ENCODE measurements around the gene COX20. TPM values are rescaled to one million over a fixed set of nuclear protein-coding genes. Genes with fewer than 3 reads are reported as not detected.

The COX20 gene
- polyA plus RNA-seq, 1 donor from 2014 or later: 169 TPM

DNA sequence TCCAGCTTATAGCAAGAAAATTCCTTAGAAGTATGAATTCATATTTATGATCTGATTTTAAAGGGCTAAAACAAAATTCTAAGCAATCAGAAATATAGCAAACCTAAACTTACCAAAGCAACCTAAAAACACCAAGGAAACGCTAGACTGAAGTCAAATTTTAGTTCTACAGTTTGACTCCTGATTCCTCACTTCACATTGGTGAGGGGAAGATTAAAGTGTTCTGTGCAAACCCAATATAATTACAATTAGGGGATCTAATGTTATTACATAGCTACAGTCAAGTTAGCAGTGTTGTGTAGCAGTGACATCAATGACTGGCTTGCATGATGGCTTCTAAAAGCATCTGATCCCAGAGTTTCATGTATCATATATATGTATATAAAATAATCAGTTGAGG lies 17.2 kb downstream of the COX20 start:
- Histone ChIP-seq H3K79me2 (replicated peaks; ENCODE audit: insufficient read depth, low read length) (peaks cover 41% of the 10 kb centered on the region), H3K36me3 (ENCODE audit: insufficient read depth, low read length) (peaks cover 14% of the 10 kb centered on the region), H3K9me3 (ENCODE audit: low read length) (no peaks in the 10 kb centered on the region), H3K4me2 (ENCODE audit: low read length) (no peak overlapping the region), H4K20me1 (ENCODE audit: insufficient read depth) (peaks cover 10% of the 10 kb centered on the region), H3K4me3 (ENCODE audit: low read length) (no peak overlapping the region), H3F3A (ENCODE audit: insufficient read depth, low read length, poor library complexity, severe bottlenecking) (peaks cover 13% of the 10 kb centered on the region), H3K9me2 (ENCODE audit: insufficient read depth, low read length) (no peaks in the 10 kb centered on the region), H2AFZ (ENCODE audit: low read depth, low read length) (no peak overlapping the region), H3K9ac (ENCODE audit: low read length) (no peak overlapping the region), H3K27ac (ENCODE audit: low read length) (no peak overlapping the region), H3K27me3 (ENCODE audit: insufficient read depth, low read depth, low read length) (no peaks in the 10 kb centered on the region)
- no peak for TF ChIP-seq RAD21 (conservative IDR thresholded peaks at IDR 0.05)
- TF ChIP-seq TAF1 (IDR thresholded peaks at IDR 0.05; ENCODE audit: low read depth): no peak
- TF ChIP-seq SMC3 (conservative IDR thresholded peaks at IDR 0.05; ENCODE audit: poor library complexity): no peak

DNA sequence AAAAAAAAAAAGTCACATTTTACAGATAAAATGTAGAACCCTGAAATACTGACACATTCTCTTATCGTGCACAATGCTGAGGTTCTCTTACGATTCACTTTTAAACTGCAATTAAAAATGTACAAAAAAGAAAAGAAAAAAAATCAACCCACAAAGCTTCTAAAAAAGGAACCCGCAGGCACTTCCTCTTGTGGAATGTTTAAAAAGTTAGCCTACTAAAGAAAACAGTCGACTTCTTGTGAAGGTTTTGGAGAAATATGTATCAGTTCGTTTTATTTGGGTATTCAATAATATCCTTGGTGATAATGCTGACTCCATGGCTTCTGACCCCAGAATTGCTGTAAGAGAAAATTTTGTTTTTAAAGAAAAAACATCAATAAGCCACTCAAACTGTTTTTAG lies 18.7 kb downstream of the COX20 start:
- Histone ChIP-seq H3K27ac (ENCODE audit: low read length) (no peak overlapping the region), H3K4me2 (ENCODE audit: low read length) (no peak overlapping the region), H4K20me1 (ENCODE audit: insufficient read depth) (peaks cover 16% of the 10 kb centered on the region), H3K9me3 (ENCODE audit: low read length) (no peaks in the 10 kb centered on the region), H3K4me3 (ENCODE audit: low read length) (no peak overlapping the region), H3K27me3 (ENCODE audit: insufficient read depth, low read depth, low read length) (no peaks in the 10 kb centered on the region), H3K9me2 (ENCODE audit: insufficient read depth, low read length) (no peaks in the 10 kb centered on the region), H3F3A (ENCODE audit: insufficient read depth, low read length, poor library complexity, severe bottlenecking) (peaks cover 13% of the 10 kb centered on the region), H3K9ac (ENCODE audit: low read length) (no peak overlapping the region), H2AFZ (ENCODE audit: low read depth, low read length) (no peak overlapping the region), H3K36me3 (ENCODE audit: insufficient read depth, low read length) (peaks cover 16% of the 10 kb centered on the region), H3K79me2 (replicated peaks; ENCODE audit: insufficient read depth, low read length) (peaks cover 56% of the 10 kb centered on the region)
- no peak for TF ChIP-seq RAD21 (conservative IDR thresholded peaks at IDR 0.05)
- TF ChIP-seq, protein P1, sequence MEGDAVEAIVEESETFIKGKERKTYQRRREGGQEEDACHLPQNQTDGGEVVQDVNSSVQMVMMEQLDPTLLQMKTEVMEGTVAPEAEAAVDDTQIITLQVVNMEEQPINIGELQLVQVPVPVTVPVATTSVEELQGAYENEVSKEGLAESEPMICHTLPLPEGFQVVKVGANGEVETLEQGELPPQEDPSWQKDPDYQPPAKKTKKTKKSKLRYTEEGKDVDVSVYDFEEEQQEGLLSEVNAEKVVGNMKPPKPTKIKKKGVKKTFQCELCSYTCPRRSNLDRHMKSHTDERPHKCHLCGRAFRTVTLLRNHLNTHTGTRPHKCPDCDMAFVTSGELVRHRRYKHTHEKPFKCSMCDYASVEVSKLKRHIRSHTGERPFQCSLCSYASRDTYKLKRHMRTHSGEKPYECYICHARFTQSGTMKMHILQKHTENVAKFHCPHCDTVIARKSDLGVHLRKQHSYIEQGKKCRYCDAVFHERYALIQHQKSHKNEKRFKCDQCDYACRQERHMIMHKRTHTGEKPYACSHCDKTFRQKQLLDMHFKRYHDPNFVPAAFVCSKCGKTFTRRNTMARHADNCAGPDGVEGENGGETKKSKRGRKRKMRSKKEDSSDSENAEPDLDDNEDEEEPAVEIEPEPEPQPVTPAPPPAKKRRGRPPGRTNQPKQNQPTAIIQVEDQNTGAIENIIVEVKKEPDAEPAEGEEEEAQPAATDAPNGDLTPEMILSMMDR (IDR thresholded peaks at IDR 0.05; ENCODE audit: poor library complexity, severe bottlenecking): no peak
- no peak for TF ChIP-seq SMC3 (conservative IDR thresholded peaks at IDR 0.05; ENCODE audit: poor library complexity)
- no peak for TF ChIP-seq POLR2AphosphoS5 (IDR thresholded peaks at IDR 0.05)
- no peak for TF ChIP-seq EP300 (conservative IDR thresholded peaks at IDR 0.05; ENCODE audit: poor library complexity, severe bottlenecking)
- no peak for TF ChIP-seq MXI1 (conservative IDR thresholded peaks at IDR 0.05; ENCODE audit: poor library complexity, severe bottlenecking)
- TF ChIP-seq, protein P2, sequence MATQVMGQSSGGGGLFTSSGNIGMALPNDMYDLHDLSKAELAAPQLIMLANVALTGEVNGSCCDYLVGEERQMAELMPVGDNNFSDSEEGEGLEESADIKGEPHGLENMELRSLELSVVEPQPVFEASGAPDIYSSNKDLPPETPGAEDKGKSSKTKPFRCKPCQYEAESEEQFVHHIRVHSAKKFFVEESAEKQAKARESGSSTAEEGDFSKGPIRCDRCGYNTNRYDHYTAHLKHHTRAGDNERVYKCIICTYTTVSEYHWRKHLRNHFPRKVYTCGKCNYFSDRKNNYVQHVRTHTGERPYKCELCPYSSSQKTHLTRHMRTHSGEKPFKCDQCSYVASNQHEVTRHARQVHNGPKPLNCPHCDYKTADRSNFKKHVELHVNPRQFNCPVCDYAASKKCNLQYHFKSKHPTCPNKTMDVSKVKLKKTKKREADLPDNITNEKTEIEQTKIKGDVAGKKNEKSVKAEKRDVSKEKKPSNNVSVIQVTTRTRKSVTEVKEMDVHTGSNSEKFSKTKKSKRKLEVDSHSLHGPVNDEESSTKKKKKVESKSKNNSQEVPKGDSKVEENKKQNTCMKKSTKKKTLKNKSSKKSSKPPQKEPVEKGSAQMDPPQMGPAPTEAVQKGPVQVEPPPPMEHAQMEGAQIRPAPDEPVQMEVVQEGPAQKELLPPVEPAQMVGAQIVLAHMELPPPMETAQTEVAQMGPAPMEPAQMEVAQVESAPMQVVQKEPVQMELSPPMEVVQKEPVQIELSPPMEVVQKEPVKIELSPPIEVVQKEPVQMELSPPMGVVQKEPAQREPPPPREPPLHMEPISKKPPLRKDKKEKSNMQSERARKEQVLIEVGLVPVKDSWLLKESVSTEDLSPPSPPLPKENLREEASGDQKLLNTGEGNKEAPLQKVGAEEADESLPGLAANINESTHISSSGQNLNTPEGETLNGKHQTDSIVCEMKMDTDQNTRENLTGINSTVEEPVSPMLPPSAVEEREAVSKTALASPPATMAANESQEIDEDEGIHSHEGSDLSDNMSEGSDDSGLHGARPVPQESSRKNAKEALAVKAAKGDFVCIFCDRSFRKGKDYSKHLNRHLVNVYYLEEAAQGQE (IDR thresholded peaks at IDR 0.05; ENCODE audit: borderline replicate concordance): no peak
- TF ChIP-seq EZH2 (IDR thresholded peaks at IDR 0.05; ENCODE audit: borderline replicate concordance, insufficient read depth, low read length, poor library complexity, severe bottlenecking): no peak
- TF ChIP-seq TAF1 (IDR thresholded peaks at IDR 0.05; ENCODE audit: low read depth): no peak
